CD8-positive, alpha-beta memory T cell (primary cell): ENCODE results near the gene GRM2. TPM values are rescaled to one million over a fixed set of nuclear protein-coding genes. Genes with fewer than 3 reads are reported as not detected.

ENCODE experiments used
- CTCF ChIA-PET: fragments of 350-600 bp; sonication (Branson Sonifier 250); formaldehyde crosslinking; loops from one replicate; lab custom pipeline; 2021; ENCODE audit warnings: antibody characterized with exemption; lab: Charles Lee
- POLR2A ChIA-PET: fragments of 350-600 bp; sonication (Branson Sonifier 250); formaldehyde crosslinking; loops from one replicate; lab custom pipeline; 2021; ENCODE audit warnings: antibody characterized with exemption; lab: Charles Lee
- DNase-seq, 5 donors: peaks; one replicate each; pipeline versions ENCODE4 v3.0.0 to v3.0.0-alpha.2; 2020 to 2022; ENCODE audit warnings: mixed read lengths in 1 of 5
- H3K27ac ChIP-seq: one replicate; pipeline ENCODE4 v1.7.0; 2013; ENCODE audit warnings: low read depth, mild to moderate bottlenecking, low read length, moderate library complexity
- H3K27me3 ChIP-seq: 2 replicates; pipeline ENCODE4 v1.7.0; 2013; ENCODE audit warnings: low read length, mild to moderate bottlenecking; ENCODE audit not compliant: insufficient read depth, poor library complexity, severe bottlenecking
- H3K36me3 ChIP-seq: 2 replicates; pipeline ENCODE4 v1.7.0; 2013; ENCODE audit warnings: mild to moderate bottlenecking, low read length, moderate library complexity; ENCODE audit not compliant: insufficient read depth
- H3K4me1 ChIP-seq: 2 replicates; pipeline ENCODE4 v1.7.0; 2013; ENCODE audit warnings: mild to moderate bottlenecking, low read length, moderate library complexity; ENCODE audit not compliant: insufficient read depth
- H3K4me3 ChIP-seq: 2 replicates; pipeline ENCODE4 v1.7.0; 2013; ENCODE audit warnings: mild to moderate bottlenecking, low read length
- H3K9me3 ChIP-seq: 2 replicates; pipeline ENCODE4 v1.7.0; 2013; ENCODE audit warnings: mild to moderate bottlenecking, low read length
- H3K27ac Mint-ChIP-seq, 8 donors: one replicate each; pipeline ENCODE4 v1.8.0; 2020 to 2021; ENCODE audit warnings: mixed read lengths in 8 of 8, mild to moderate bottlenecking in 6 of 8, inconsistent platforms in 3 of 8, moderate library complexity in 3 of 8
- H3K27me3 Mint-ChIP-seq, 2 donors: one replicate each; pipeline ENCODE4 v1.8.0; 2020 to 2021; ENCODE audit warnings: mixed read lengths in 2 of 2, mild to moderate bottlenecking in 1 of 2, moderate library complexity in 1 of 2
- H3K36me3 Mint-ChIP-seq, 3 donors: one replicate each; pipeline ENCODE4 v1.8.0; 2020 to 2021; ENCODE audit warnings: mixed read lengths in 3 of 3, inconsistent platforms in 1 of 3, mild to moderate bottlenecking in 1 of 3
- H3K4me1 Mint-ChIP-seq, 3 donors: one replicate each; pipeline ENCODE4 v1.8.0; 2020 to 2021; ENCODE audit warnings: mixed read lengths in 3 of 3, inconsistent platforms in 1 of 3, mild to moderate bottlenecking in 1 of 3
- H3K4me3 Mint-ChIP-seq, 7 donors: one replicate each; pipeline ENCODE4 v1.8.0; 2020 to 2021; ENCODE audit warnings: mixed read lengths in 7 of 7, mild to moderate bottlenecking in 6 of 7, moderate library complexity in 4 of 7, inconsistent platforms in 2 of 7
- H3K9me3 Mint-ChIP-seq, 5 donors: one replicate each; pipeline ENCODE4 v1.8.0; 2020 to 2022; ENCODE audit warnings: mixed read lengths in 5 of 5, mild to moderate bottlenecking in 3 of 5, moderate library complexity in 2 of 5, inconsistent platforms in 1 of 5
- polyA plus RNA-seq: library from polyadenylated mRNA; unstranded; fragments of 300-500 nt; fragmentation: Illumina TruSeq; gene quantifications from one replicate; pipeline ENCODE4 v1.2.3, GENCODE V29; 2021
- total RNA-seq, 2 experiments: library from RNA; stranded (reverse); gene quantifications; one replicate each; pipeline ENCODE4 v1.2.3, GENCODE V29; 2021

GRM2 gene
- total and polyA plus RNA-seq, 3 experiments from 2014 or later: 0.10 to 0.62 (median 0.59) TPM

DNA sequence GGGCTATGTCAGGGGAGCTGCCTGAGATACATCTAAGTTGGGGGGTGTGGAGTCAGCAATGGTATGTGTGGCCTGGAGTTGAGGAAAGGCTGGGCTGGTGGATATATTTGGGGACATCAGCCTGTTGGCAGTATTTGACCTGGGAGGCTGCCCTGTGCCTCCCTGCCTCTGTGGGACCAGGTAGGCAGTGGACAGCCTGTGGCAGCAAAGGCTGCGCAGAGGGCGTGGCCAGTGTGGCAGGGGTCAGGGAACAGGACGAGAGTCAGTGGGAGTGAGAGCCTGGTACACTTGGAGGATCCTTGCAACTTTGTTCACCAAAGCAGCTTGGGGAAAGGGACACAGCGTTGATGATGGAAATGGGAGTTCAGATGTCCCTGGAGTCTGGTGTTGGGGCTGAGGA is 20.8 kb upstream of the GRM2 start:
- Mint-ChIP-seq H3K9me3 (no peaks in the 10 kb centered on the region), H3K27ac (peak overlapping the region; percentile 93 to 99 (median 97)), H3K36me3 (peaks cover 12 to 69% (median 18%) of the 10 kb centered on the region in 3 donors), H3K4me1 (peaks cover 71 to 89% (median 89%) of the 10 kb centered on the region in 3 donors), H3K4me3 (peak overlapping the region; percentile 27 to 91 (median 79)), H3K27me3 (peaks cover 0 to 1% of the 10 kb centered on the region in 2 donors)
- Histone ChIP-seq H3K36me3 (peaks cover 23% of the 10 kb centered on the region), H3K4me1 (peaks cover 87% of the 10 kb centered on the region), H3K4me3 (peak overlapping the region; percentile 70), H3K9me3 (no peaks in the 10 kb centered on the region), H3K27ac (peak overlapping the region; percentile 65), H3K27me3 (no peaks in the 10 kb centered on the region)
- ChIA-PET POLR2A (interaction anchor here (0.6 to 2.2 kb wide), 3 partner anchors 15 to 187 kb away, joined by 3 to 14 read pairs (median 13); partner anchors contain the start of genes DCAF1 and TEX264), CTCF (interaction anchor here (1.0 to 14.8 kb wide), 4 partner anchors 16 to 1070 kb away, joined by 3 to 210 read pairs (median 96); partner anchors contain the start of genes DCAF1 and TEX264)
- no peak for DNase-seq

DNA sequence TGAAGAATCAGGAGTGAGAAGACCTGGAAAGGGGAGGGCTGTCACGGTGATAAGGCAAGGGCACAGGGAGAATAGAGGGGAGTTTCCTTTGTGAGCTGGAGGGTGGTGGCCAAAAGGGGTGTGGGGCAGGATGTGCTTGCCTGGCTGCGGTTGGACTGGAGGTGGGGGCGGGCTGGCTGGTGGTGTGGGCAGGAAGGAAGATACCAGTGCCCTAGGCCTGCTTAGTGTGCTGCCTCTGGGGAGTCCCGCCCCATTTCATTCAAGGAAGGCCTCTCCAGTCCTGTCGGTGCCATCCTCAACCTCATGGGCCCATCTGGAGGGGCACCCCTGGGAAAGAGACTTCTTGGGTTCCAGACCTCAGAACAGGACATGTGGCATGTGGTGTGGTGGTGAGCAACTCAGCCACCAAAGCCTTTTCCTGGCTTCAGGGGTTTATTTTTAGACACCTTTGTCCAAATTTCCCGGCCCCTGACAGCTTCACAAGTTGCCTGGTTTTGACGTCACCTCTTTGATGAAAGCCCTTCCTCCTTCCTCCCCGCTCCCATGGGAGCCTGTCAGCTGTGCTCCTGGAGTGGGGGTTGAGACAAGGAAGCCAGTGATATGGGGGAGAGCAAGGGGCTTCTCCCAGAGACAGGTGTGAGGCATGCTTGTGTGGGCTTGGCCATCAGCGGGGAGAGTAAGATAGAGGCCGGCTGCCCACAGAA is 20.2 kb upstream of the GRM2 start:
- Mint-ChIP-seq H3K4me3 (peak overlapping the region; percentile 3 to 91 (median 79)), H3K9me3 (no peaks in the 10 kb centered on the region), H3K27me3 (peaks cover 0 to 1% of the 10 kb centered on the region in 2 donors), H3K4me1 (peaks cover 68 to 89% (median 86%) of the 10 kb centered on the region in 3 donors), H3K36me3 (peaks cover 12 to 76% (median 18%) of the 10 kb centered on the region in 3 donors), H3K27ac (peak overlapping the region; percentile 93 to 99 (median 97))
- peak; percentile 75 to 91 (median 81) for DNase-seq
- no peaks in the 10 kb centered on the region for H3K27me3 ChIP-seq
- POLR2A ChIA-PET: interaction anchor here (0.5 to 2.2 kb wide), 3 partner anchors 15 to 1600 kb away, joined by 4 to 14 read pairs (median 13); partner anchors contain the start of genes DCAF1 and TEX264
- H3K9me3 ChIP-seq: no peaks in the 10 kb centered on the region
- peak overlapping the region; percentile 70 for H3K4me3 ChIP-seq
- H3K27ac ChIP-seq: peak overlapping the region; percentile 65
- H3K4me1 ChIP-seq: peaks cover 86% of the 10 kb centered on the region
- CTCF ChIA-PET: interaction anchor here (1.0 to 14.8 kb wide), 4 partner anchors 17 to 1071 kb away, joined by 3 to 210 read pairs (median 96); partner anchors contain the start of genes DCAF1 and TEX264
- H3K36me3 ChIP-seq: peaks cover 28% of the 10 kb centered on the region

DNA sequence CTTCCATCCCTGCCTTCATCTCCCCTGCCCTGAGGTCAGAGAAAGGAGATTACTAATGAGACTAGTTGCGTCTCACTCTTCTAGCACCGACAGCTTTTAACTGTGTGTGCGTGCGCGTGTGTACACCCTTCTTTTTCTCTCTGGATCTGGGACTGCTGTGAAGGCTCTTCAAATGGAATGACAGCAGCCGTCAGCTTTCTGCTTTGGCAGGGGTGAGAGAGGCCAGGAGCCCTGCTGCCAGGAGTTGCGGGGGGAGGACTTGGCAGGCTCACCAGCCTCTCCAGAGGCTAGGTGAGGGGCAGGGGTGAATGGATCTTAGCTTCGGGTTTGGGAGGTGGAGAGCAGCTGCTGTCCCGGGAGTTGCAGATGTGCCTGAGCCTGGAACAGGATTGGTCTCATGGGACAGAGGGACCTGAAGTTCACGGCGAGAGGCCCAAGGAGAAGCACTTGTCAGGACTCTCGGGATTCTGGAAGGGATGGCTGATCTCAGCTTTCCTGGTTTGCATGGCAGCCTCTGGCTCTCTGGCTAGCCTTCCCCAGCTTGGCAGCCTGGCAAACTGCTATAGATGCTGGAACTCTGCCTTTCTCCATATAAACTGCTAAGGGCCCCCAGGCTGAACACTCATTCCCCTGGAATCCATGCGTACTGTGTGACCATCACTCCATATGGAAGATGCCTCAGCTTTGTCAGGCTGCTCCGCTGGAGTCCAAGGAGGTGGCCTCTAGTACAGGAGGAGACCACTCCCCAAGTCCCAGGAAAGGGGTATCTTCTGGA is 19.2 kb upstream of the GRM2 start:
- peak overlapping the region; percentile 62 for H3K27ac ChIP-seq
- Mint-ChIP-seq H3K36me3 (peaks cover 10 to 83% (median 18%) of the 10 kb centered on the region in 3 donors), H3K4me1 (peaks cover 61 to 89% (median 78%) of the 10 kb centered on the region in 3 donors), H3K27me3 (peaks cover 0 to 1% of the 10 kb centered on the region in 2 donors), H3K27ac (peak overlapping the region; percentile 93 to 99 (median 97)), H3K4me3 (peak overlapping the region in 6 of 7 donors; percentile 38 to 91 (median 76)), H3K9me3 (no peaks in the 10 kb centered on the region)
- H3K27me3 ChIP-seq: no peaks in the 10 kb centered on the region
- ChIA-PET CTCF (interaction anchor here (10.5 to 14.8 kb wide), 2 partner anchors 18 to 186 kb away, joined by 188 to 210 read pairs; partner anchors contain the start of genes DCAF1 and TEX264), POLR2A (interaction anchor here (0.5 kb wide), 1 partner anchor 1120 kb away, joined by 4 read pairs; no protein-coding TSS in a partner anchor)
- peaks cover 28% of the 10 kb centered on the region for H3K36me3 ChIP-seq
- H3K9me3 ChIP-seq: no peaks in the 10 kb centered on the region
- DNase-seq: no peak
- peaks cover 82% of the 10 kb centered on the region for H3K4me1 ChIP-seq
- H3K4me3 ChIP-seq: peak overlapping the region; percentile 62

DNA sequence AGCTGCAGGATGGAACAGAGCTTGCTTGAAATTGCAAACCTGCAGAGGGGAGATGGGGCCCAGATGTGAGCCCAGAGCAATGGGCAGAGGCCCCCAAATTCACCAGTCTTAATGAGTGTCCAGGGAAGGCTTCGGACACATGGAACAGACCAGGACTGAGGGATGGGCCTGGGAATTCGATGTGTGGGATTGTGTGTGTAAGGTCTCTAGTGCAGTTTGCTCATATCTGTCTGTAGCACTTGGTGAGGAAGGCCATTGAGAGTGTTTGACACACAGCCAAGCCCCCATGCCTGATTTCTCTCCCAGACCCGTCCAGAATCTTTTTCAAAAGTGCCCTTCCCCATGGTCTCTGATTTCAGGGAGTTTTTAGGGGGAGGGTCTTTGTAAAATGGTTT is 18.7 kb upstream of the GRM2 start:
- Histone ChIP-seq H3K27ac (no peak overlapping the region), H3K4me3 (no peak overlapping the region), H3K27me3 (no peaks in the 10 kb centered on the region), H3K36me3 (peaks cover 28% of the 10 kb centered on the region), H3K9me3 (no peaks in the 10 kb centered on the region), H3K4me1 (peaks cover 79% of the 10 kb centered on the region)
- Mint-ChIP-seq H3K36me3 (peaks cover 10 to 83% (median 18%) of the 10 kb centered on the region in 3 donors), H3K27ac (peak overlapping the region in 7 of 8 donors; percentile 30 to 99 (median 78)), H3K27me3 (no peaks in the 10 kb centered on the region), H3K9me3 (no peaks in the 10 kb centered on the region), H3K4me1 (peaks cover 59 to 89% (median 72%) of the 10 kb centered on the region in 3 donors), H3K4me3 (peak overlapping the region in 1 of 7 donors; percentile 37)
- CTCF ChIA-PET: interaction anchor here (0.8 to 14.8 kb wide), 2 partner anchors 18 to 31 kb away, joined by 3 to 210 read pairs; partner anchors contain the start of gene TEX264
- DNase-seq: no peak
- POLR2A ChIA-PET: interaction anchor here (1.2 kb wide), 1 partner anchor 189 kb away, joined by 3 read pairs; no protein-coding TSS in a partner anchor

DNA sequence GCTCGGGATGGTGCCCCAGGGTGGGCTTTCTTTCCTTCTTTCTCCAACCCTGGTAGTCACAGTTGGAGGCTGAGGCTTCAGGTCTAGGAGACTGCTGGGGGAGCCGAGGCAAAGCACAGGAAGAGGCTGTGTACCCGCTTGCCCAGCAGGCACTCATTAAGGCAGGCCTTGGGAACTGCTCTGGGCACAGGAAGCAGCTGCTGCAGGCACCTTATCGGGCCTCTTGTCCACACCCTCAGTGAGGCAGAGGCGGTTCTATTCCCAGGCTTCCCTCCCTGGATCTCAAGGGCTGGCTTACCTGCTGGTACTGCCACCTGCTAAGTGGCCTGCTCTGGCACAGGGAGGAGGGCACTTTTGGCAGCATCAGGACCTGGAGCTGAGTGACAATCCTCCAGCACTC is 15.8 kb upstream of the GRM2 start:
- Histone ChIP-seq H3K36me3 (peaks cover 23% of the 10 kb centered on the region), H3K27ac (no peak overlapping the region), H3K4me3 (no peak overlapping the region), H3K4me1 (peaks cover 51% of the 10 kb centered on the region), H3K27me3 (no peaks in the 10 kb centered on the region), H3K9me3 (no peaks in the 10 kb centered on the region)
- peaks cover 0 to 1% of the 10 kb centered on the region in 2 donors for H3K27me3 Mint-ChIP-seq
- POLR2A ChIA-PET: no interaction called here
- DNase-seq: no peak
- peaks cover 8 to 79% (median 10%) of the 10 kb centered on the region in 3 donors for H3K36me3 Mint-ChIP-seq
- no peak overlapping the region for H3K4me3 Mint-ChIP-seq
- H3K27ac Mint-ChIP-seq: peak overlapping the region in 6 of 8 donors; percentile 17 to 95 (median 50)
- CTCF ChIA-PET: interaction anchor here (1.2 to 14.8 kb wide), 4 partner anchors 9 to 21 kb away, joined by 3 to 210 read pairs (median 8); partner anchors contain the start of gene TEX264
- no peaks in the 10 kb centered on the region for H3K9me3 Mint-ChIP-seq
- peaks cover 45 to 81% (median 49%) of the 10 kb centered on the region in 3 donors for H3K4me1 Mint-ChIP-seq

DNA sequence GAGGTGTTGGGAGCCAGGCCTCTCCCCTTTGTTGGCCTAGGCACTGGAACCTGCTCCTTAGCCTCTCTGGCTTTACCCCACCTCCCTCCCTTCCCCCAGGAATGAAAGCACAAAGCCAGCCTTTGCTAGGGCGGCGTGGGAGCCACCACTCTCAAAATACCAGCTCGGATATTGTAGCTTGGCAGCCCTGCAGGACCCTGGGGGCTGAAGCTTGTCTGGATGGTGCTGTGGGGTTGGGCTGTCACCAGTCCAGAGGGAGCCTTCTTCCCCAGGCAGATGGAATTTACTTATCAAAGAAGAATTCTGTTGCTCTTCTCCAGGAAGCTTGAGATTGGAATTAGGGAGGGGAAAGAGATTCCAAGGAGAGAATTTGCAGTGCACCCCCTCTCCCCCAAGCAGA is 14.9 kb upstream of the GRM2 start:
- H3K36me3 ChIP-seq: peaks cover 23% of the 10 kb centered on the region
- no peak for DNase-seq
- ChIA-PET CTCF (interaction anchor here (2.5 to 14.8 kb wide), 2 partner anchors 10 to 22 kb away, joined by 12 to 210 read pairs; partner anchors contain the start of gene TEX264), POLR2A (no interaction called here)
- no peak overlapping the region for H3K4me3 ChIP-seq
- H3K27me3 ChIP-seq: no peaks in the 10 kb centered on the region
- peaks cover 0 to 1% of the 10 kb centered on the region in 2 donors for H3K27me3 Mint-ChIP-seq
- no peak overlapping the region for H3K4me3 Mint-ChIP-seq
- H3K4me1 Mint-ChIP-seq: peaks cover 37 to 74% (median 40%) of the 10 kb centered on the region in 3 donors
- H3K36me3 Mint-ChIP-seq: peaks cover 4 to 80% (median 9%) of the 10 kb centered on the region in 3 donors
- peak overlapping the region in 6 of 8 donors; percentile 17 to 81 (median 46) for H3K27ac Mint-ChIP-seq
- H3K4me1 ChIP-seq: peaks cover 42% of the 10 kb centered on the region
- no peaks in the 10 kb centered on the region for H3K9me3 Mint-ChIP-seq
- H3K9me3 ChIP-seq: no peaks in the 10 kb centered on the region
- no peak overlapping the region for H3K27ac ChIP-seq

DNA sequence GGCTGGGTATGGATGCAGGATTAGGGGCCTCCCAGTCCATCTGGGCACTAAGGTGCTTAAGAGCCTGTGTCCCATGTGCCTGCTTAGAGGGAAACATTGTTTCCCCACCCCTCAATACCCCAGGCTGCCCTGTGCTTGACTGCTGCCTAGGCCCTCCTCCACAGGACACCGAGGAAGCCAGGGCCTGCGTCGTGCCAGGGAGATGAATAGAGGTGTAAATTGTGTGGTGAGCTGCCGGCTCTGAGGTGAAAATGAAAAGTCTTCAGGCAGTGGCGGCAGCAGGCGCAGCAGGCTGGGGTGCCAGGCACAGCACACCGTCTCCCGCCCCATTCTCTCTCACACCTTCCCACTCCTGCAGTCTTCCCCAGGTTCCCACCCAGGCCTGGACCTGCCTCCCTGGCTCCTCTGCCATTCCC is 13.9 kb upstream of the GRM2 start:
- POLR2A ChIA-PET: no interaction called here
- Histone ChIP-seq H3K4me1 (peaks cover 32% of the 10 kb centered on the region), H3K4me3 (no peak overlapping the region), H3K27me3 (no peaks in the 10 kb centered on the region), H3K9me3 (no peaks in the 10 kb centered on the region), H3K36me3 (peaks cover 20% of the 10 kb centered on the region), H3K27ac (no peak overlapping the region)
- H3K4me1 Mint-ChIP-seq: peaks cover 28 to 64% (median 30%) of the 10 kb centered on the region in 3 donors
- CTCF ChIA-PET: interaction anchor here (14.8 kb wide), 1 partner anchor 23 kb away, joined by 210 read pairs; the partner anchor contains the start of gene TEX264
- peaks cover 0 to 1% of the 10 kb centered on the region in 2 donors for H3K27me3 Mint-ChIP-seq
- H3K36me3 Mint-ChIP-seq: peaks cover 4 to 81% (median 8%) of the 10 kb centered on the region in 3 donors
- DNase-seq: no peak
- peak overlapping the region in 7 of 8 donors; percentile 46 to 95 (median 67) for H3K27ac Mint-ChIP-seq
- H3K4me3 Mint-ChIP-seq: peak overlapping the region in 1 of 7 donors; percentile 22
- H3K9me3 Mint-ChIP-seq: no peaks in the 10 kb centered on the region
